H1 (cell line): Measurements from ENCODE around the gene MAP3K6. TPM values are rescaled to one million over a fixed set of nuclear protein-coding genes. Genes with fewer than 3 reads are reported as not detected.

ENCODE experiments used
- ATF3 ChIP-seq: IDR thresholded peaks from 2 replicates; pipeline ENCODE4 v1.6.1; 2011; ENCODE audit warnings: low read depth, mild to moderate bottlenecking, low read length; ENCODE audit not compliant: insufficient read depth
- CBX5 ChIP-seq: fragments of 300-800, 300-1000 bp; sonication (generic); IDR thresholded peaks from 2 replicates; pipeline ENCODE4 v1.7.1; 2016; ENCODE audit warnings: antibody characterized with exemption, low read length, low read depth
- CTCF ChIP-seq, 3 experiments: IDR thresholded peaks; 1 replicate in 2 of 3; 2 replicates in 1 of 3; pipeline versions ENCODE4 v1.5.1 to v1.6.1; 2011; ENCODE audit warnings: low read length in 3 of 3, mild to moderate bottlenecking in 3 of 3, inconsistent platforms in 2 of 3, low read depth in 1 of 3, moderate library complexity in 1 of 3; ENCODE audit not compliant: insufficient read depth in 1 of 3; ENCODE audit errors: control extremely low read depth in 1 of 3
- MAX ChIP-seq: IDR thresholded peaks from 2 replicates; pipeline ENCODE4 v1.6.1; 2012; ENCODE audit warnings: inconsistent platforms
- POLR2A ChIP-seq, 2 experiments: IDR thresholded peaks; 1 replicate in 1 of 2; 2 replicates in 1 of 2; pipeline ENCODE4 v1.6.1; 2011; ENCODE audit warnings: low read depth in 2 of 2, low read length in 2 of 2, mild to moderate bottlenecking in 2 of 2; ENCODE audit errors: control extremely low read depth in 1 of 2
- RAD21 ChIP-seq, 2 experiments: IDR thresholded peaks in 1 of 2; conservative IDR thresholded peaks in 1 of 2; 2 replicates each; pipeline ENCODE4 v1.6.1; 2011; ENCODE audit warnings: low read depth in 2 of 2, low read length in 2 of 2, improper control_type of control experiment in 1 of 2, inconsistent platforms in 1 of 2, mild to moderate bottlenecking in 1 of 2, moderate library complexity in 1 of 2
- RFX5 ChIP-seq: IDR thresholded peaks from 2 replicates; pipeline ENCODE4 v1.6.1; 2011; ENCODE audit warnings: low read depth, low read length, improper control_type of control experiment, borderline replicate concordance
- RXRA ChIP-seq: IDR thresholded peaks from 2 replicates; pipeline ENCODE4 v1.6.1; 2011; ENCODE audit warnings: low read depth, mild to moderate bottlenecking, low read length, moderate library complexity; ENCODE audit not compliant: insufficient read depth
- SIN3A ChIP-seq, 2 experiments: IDR thresholded peaks in 1 of 2; conservative IDR thresholded peaks in 1 of 2; 2 replicates each; pipeline ENCODE4 v1.6.1; 2011 to 2012; ENCODE audit warnings: low read length in 2 of 2, improper control_type of control experiment in 1 of 2, low read depth in 1 of 2, mild to moderate bottlenecking in 1 of 2
- SP4 ChIP-seq: IDR thresholded peaks from 2 replicates; pipeline ENCODE4 v1.6.1; 2012; ENCODE audit warnings: low read length, inconsistent platforms
- polyA plus RNA-seq, 7 experiments: library from polyadenylated mRNA; depleted of rRNA in 3 of 7; stranded (reverse) in 5 of 7; unstranded in 2 of 7; fragments of >200 nt in 5 of 7; fragments of 200-250 nt in 2 of 7; gene quantifications; 1 replicate in 5 of 7; 2 replicates in 1 of 7; 4 replicates in 1 of 7; pipeline versions ENCODE4 v1.2.1 to v1.2.3, GENCODE V29; 2011 to 2013; ENCODE audit warnings: missing spikeins in 2 of 7, mixed read lengths in 2 of 7
- total RNA-seq: library from RNA; stranded (reverse); fragmentation: NEBNext Ultra II Directional; extraction: Animal tissue kit (Norgen Biotek cat#: 25700); gene quantifications from 2 replicates; pipeline ENCODE4 v1.2.1, GENCODE V29; 2021

The MAP3K6 gene
- total and polyA plus RNA-seq, 2 of the 8 experiments (the other 6 are each of a cell fraction or from before 2014, with no cell fraction given) = 7.4 to 7.6 TPM

- 0 out of 3 replicates have a peak, but pooled peaks of 1 of the 2 experiments have one; percentile 17 for TF ChIP-seq POLR2A (IDR thresholded peaks at IDR 0.05; ENCODE audit: control extremely low read depth in 1 of 2, low read depth in 2 of 2, low read length in 2 of 2)
- no peak for TF ChIP-seq MAX
- peak in 2 of 3 experiments; percentile 86 to 98; a peak in 3 of 4 replicates for TF ChIP-seq CTCF (IDR thresholded peaks at IDR 0.05; ENCODE audit: control extremely low read depth in 1 of 3, insufficient read depth in 1 of 3, low read depth in 1 of 3, low read length in 3 of 3)
- TF ChIP-seq SIN3A (conservative IDR thresholded peaks at IDR 0.05 in 1 of 2, IDR thresholded peaks at IDR 0.05 in 1 of 2; ENCODE audit: low read depth in 1 of 2, low read length in 2 of 2) = peak in 1 of 2 experiments; percentile 54; a peak in 1 of 4 replicates
- TF ChIP-seq RFX5 = no peak
- TF ChIP-seq RXRA = no peak
- 0 out of 2 replicates have a peak, but pooled peaks have one; percentile 37 for TF ChIP-seq SP4
- TF ChIP-seq CBX5 = no peak
- peak; percentile 89 to 93 for TF ChIP-seq RAD21 (IDR thresholded peaks at IDR 0.05 in 1 of 2, conservative IDR thresholded peaks at IDR 0.05 in 1 of 2; ENCODE audit: low read depth in 2 of 2, low read length in 2 of 2)
- peak; percentile 53; the same call in 1 of the 2 replicates for TF ChIP-seq ATF3
These were observed 28.9 kb upstream of the MAP3K6 start (continued) for GRCh38 chr1:27395441-27396195.
